ENCODE results near the gene PCYT1B. TPM values are rescaled to one million over a fixed set of nuclear protein-coding genes. Genes with fewer than 3 reads are reported as not detected.

Gene PCYT1B
- total RNA-seq, 4 donors from 2014 or later: 0.07 TPM; not detected in 3

- TF ChIP-seq CTCF (IDR thresholded peaks at IDR 0.05 in 4 of 5, conservative IDR thresholded peaks at IDR 0.05 in 1 of 5) (no peak), POLR2A (IDR thresholded peaks at IDR 0.05) (no peak)
- no peak for DNase-seq
- Histone ChIP-seq H3K9me3 (no peaks in the 10 kb centered on the region), H3K4me3 (no peak overlapping the region), H3K27me3 (no peaks in the 10 kb centered on the region), H3K27ac (no peak overlapping the region), H3K4me1 (no peaks in the 10 kb centered on the region), H3K36me3 (no peaks in the 10 kb centered on the region)
- in situ Hi-C loops (cut with MboI; ENCODE audit: low sequenced_read_pairs in 4 of 4) (no loop called here), intact Hi-C loops (cut with DNase I; ENCODE audit: low total_unique reads) (no loop called here)
- no peak for ATAC-seq
Observed at GRCh38 chrX:24574743-24575142, 72.4 kb downstream of the PCYT1B start.

- no peak overlapping the region for H3K4me3 ChIP-seq
- DNase-seq (no peak), ATAC-seq (no peak)
- TF ChIP-seq POLR2A (IDR thresholded peaks at IDR 0.05): no peak
- no peak for TF ChIP-seq CTCF (IDR thresholded peaks at IDR 0.05 in 4 of 5, conservative IDR thresholded peaks at IDR 0.05 in 1 of 5)
- no peaks in the 10 kb centered on the region for H3K36me3 ChIP-seq
- H3K9me3 ChIP-seq: no peaks in the 10 kb centered on the region
- in situ Hi-C loops (cut with MboI; ENCODE audit: low sequenced_read_pairs in 4 of 4): no loop called here
- H3K4me1 ChIP-seq: no peaks in the 10 kb centered on the region
- intact Hi-C loops (cut with DNase I; ENCODE audit: low total_unique reads): no loop called here
- H3K27ac ChIP-seq: no peak overlapping the region
- H3K27me3 ChIP-seq: no peaks in the 10 kb centered on the region
Observed at GRCh38 chrX:24567169-24567568, 80.0 kb downstream of the PCYT1B start.

GRCh38 chrX:24566240-24566639 is 80.9 kb downstream of the PCYT1B start:
- Histone ChIP-seq H3K27ac (no peak overlapping the region), H3K4me3 (no peak overlapping the region), H3K9me3 (no peaks in the 10 kb centered on the region), H3K4me1 (no peaks in the 10 kb centered on the region), H3K27me3 (no peaks in the 10 kb centered on the region), H3K36me3 (no peaks in the 10 kb centered on the region)
- intact Hi-C loops (cut with DNase I; ENCODE audit: low total_unique reads) (no loop called here), in situ Hi-C loops (cut with MboI; ENCODE audit: low sequenced_read_pairs in 4 of 4) (no loop called here)
- no peak for DNase-seq
- ATAC-seq: no peak
- TF ChIP-seq CTCF (IDR thresholded peaks at IDR 0.05 in 4 of 5, conservative IDR thresholded peaks at IDR 0.05 in 1 of 5) (no peak), POLR2A (IDR thresholded peaks at IDR 0.05) (no peak)

GRCh38 chrX:24563291-24564010 is 83.7 kb downstream of the PCYT1B start:
- DNase-seq (no peak), ATAC-seq (no peak)
- no peak overlapping the region for H3K27ac ChIP-seq
- no peaks in the 10 kb centered on the region for H3K9me3 ChIP-seq
- no peak for TF ChIP-seq POLR2A (IDR thresholded peaks at IDR 0.05)
- TF ChIP-seq CTCF (IDR thresholded peaks at IDR 0.05 in 4 of 5, conservative IDR thresholded peaks at IDR 0.05 in 1 of 5): no peak
- intact Hi-C loops (cut with DNase I; ENCODE audit: low total_unique reads) (no loop called here), in situ Hi-C loops (cut with MboI; ENCODE audit: low sequenced_read_pairs in 4 of 4) (no loop called here)
- no peaks in the 10 kb centered on the region for H3K4me1 ChIP-seq
- no peaks in the 10 kb centered on the region for H3K36me3 ChIP-seq
- H3K4me3 ChIP-seq: no peak overlapping the region
- H3K27me3 ChIP-seq: no peaks in the 10 kb centered on the region

- Histone ChIP-seq H3K27me3 (no peaks in the 10 kb centered on the region), H3K4me1 (no peaks in the 10 kb centered on the region), H3K27ac (no peak overlapping the region), H3K36me3 (no peaks in the 10 kb centered on the region), H3K9me3 (no peaks in the 10 kb centered on the region), H3K4me3 (no peak overlapping the region)
- DNase-seq (no peak), ATAC-seq (no peak)
- TF ChIP-seq POLR2A (IDR thresholded peaks at IDR 0.05) (no peak), CTCF (IDR thresholded peaks at IDR 0.05 in 4 of 5, conservative IDR thresholded peaks at IDR 0.05 in 1 of 5) (no peak)
- in situ Hi-C loops (cut with MboI; ENCODE audit: low sequenced_read_pairs in 4 of 4): no loop called here
- intact Hi-C loops (cut with DNase I; ENCODE audit: low total_unique reads): no loop called here
Observed at GRCh38 chrX:24561121-24561520, 86.0 kb downstream of the PCYT1B start.

Measured in gastrocnemius medialis (tissue), 4 donors.